HG02970 (cell line): ENCODE data around the gene CD302.
"Not testable (repeated sequence)": the region's sequence is repeated elsewhere in the genome, so short reads cannot be mapped to it uniquely, and the experiment has no call there.

ENCODE experiments used
- ATAC-seq: cut with Tn5 transposase; IDR thresholded peaks from one replicate; pipeline ENCODE4 v1.9.1; 2021; ENCODE audit warnings: mild to moderate bottlenecking, moderate library complexity, moderate number of reproducible peaks; ENCODE audit not compliant: unreplicated experiment, low FRiP score

The CD302 gene

DNA sequence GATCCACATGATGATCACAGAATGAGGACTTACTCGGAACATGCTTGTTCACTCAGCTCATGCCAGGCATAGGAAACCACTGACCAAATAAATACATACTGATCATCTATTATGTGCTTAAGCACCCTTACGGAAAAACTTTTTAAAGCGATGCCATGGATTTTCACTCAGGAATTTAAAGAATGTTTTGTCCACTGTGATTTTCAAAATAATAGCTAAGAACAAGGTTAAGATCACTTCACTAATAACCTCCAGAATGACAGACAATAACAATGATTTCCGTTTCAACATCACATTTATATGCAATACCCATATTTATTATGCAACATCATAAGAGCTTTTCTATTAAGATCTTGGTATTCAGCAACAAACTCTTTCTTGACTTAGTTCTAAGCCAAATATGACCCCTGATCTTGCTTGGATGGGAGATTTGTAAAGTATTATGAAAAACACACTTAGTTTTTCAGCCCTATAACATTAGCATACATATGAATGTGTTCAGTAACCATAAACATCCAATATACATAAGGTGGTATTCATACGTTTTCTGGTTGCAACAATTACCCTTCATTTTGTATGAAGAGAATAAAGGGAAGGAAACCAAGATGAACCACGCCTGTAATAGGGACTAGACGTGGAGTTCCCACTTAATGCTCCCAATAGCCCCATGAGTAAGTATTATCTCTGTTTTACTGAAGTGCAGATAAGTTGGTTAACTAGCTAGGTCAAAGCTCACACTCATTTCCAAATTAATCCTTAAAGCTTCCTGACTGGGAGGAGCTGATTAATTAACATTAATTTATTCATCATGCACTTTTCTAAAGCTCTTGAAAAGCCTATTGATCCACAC is 1.9 kb downstream of the CD302 start:
- no peak for ATAC-seq

DNA sequence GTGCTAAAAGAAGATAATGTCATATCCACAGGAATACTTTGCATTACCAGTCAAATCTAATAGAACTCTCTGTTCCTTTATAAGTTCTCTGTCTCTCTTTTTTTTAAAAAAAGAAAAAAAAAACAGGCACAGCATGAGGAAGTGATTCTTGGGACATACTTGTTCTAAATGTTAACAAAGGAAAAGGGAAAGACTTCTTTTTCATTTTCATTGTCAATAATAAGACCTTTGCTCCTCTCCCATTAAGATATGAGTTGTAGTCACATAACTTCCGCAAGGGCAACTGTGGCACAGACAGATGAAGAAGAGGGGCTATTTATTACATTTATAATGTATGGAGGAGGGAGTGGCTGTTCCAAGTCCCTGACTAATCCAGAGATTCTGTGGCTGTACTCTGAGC is 4.7 kb downstream of the CD302 start:
- no peak for ATAC-seq

DNA sequence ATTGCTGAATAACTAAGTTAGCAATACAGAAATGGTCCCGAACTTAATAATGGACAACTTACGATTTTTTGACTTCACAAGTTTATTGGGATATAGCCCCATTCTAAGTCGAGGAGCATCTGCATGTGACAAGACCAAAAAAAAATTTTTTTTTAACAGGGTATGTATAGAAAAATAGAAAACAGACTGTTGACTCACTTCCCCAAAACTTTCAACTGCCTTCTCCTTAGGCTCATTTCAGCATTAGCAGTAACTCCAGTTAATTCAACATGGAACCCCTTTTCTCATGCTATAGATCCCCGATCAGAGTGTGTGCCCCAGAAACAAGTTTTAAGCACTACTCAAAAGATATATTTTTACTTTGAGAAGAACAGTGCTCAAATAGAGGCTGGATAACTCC is 5.4 kb downstream of the CD302 start:
- ATAC-seq = no peak

DNA sequence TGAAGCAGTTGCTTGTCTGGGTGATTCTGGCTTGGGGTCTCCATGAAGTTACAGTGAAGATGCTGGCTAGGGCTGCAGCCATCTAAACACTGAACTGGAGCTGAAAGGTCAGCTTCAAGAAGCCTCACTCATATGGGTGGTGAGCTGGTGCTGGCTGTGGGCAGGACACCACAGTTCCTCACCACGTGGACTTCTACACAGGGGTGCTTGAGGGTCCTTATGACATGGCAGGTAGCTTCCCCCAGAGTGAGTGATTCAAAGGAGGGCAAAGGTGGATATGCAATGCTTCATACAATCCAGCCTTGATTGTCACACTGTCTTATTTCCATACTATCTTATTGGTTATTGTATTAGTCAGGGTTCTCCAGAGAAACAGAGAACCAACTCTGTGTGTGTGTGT is 6.0 kb downstream of the CD302 start:
- no peak for ATAC-seq

DNA sequence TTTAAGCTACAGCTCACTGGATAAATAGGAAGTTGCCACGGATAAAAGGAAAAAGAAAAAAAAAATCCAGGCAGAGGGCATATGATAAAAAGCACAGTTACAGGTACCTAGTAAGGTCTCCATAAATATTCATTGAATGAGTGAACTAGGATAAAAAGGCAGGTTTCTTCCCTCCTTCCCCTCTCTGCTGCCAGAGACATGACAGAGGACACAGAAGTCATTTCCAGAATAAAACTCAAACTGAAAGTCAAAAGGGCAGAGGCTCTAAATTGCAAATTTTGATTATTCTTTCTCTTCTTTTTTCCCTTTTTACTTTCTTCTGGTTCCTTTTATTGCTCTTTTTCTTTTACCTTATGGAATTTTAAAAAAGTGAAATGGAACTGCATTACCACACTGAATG is 7.7 kb downstream of the CD302 start:
- no peak for ATAC-seq

DNA sequence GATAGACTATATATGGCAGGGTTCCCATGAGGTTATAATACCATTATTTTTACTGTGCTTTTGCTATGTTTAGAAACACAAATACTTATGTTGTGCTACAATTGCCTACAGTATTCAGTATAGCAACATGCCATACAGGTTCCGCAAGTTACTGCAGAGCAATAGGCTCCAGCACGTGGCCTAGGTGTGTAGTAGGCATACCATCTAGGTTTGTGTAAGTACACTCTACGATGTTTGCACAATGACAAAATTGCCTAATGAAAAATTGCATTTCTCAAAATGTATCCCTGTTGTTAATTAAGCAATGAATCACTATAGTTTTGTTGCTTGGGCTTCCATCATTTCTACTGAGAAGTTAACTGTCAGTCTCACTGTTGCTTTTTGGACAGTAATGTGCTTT is 9.8 kb downstream of the CD302 start:
- no peak for ATAC-seq

DNA sequence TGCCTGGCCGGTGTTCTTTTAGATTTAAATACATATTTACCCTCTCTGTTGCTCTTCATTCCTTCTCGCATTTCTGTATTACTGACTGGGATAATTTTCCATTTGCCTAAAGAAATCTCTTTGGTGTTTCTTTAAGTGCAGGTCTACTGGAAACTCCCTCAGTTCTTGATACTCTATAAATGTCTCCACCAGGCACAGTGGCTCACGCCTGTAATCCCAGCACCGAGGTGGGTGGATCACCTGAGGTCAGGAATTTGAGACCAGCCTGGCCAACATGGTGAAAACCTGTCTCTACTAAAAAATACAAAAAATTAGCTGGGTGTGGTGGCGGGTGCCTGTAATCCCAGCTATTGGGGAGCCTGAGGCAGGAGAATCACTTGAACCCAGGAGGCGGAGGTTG is 10.4 kb downstream of the CD302 start:
- ATAC-seq = not testable (repeated sequence)

DNA sequence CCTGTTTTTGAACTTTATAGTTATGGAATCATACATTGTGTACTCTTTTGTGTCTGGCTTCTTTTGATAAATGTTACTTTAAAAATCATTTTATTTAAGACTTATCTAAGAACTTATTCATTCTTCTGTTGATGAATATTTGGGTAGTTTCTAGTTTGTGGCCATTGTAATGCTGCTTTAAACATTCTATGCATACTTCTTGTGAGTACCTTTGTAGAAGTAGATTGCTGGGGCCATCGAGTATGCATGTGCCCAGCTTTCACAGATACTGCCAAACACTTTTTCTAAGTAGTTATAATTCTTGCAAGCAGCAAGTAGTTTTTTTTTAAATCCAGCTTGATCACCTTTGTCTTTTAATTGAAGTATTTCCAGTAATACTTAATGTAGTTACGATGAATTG is 11.1 kb downstream of the CD302 start:
- ATAC-seq = no peak

DNA sequence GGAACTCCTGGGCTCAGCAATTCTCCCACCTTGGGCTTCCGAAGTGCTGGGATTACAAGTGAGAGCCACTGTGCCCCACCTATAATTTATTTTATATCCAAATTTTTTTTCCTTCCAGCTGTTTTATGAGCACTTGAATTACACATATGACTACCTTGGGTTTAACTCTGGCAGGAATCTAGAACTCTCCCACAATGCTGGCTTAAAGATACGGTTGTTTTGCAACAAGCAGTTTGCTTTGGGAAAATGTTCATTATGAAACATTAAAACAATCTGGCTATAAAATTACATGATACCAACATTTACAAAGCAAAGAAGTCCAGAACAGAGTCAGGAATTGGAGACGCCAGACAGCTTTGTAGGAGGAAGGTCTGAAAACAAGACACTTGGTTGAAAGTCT is 12.8 kb downstream of the CD302 start:
- no peak for ATAC-seq

DNA sequence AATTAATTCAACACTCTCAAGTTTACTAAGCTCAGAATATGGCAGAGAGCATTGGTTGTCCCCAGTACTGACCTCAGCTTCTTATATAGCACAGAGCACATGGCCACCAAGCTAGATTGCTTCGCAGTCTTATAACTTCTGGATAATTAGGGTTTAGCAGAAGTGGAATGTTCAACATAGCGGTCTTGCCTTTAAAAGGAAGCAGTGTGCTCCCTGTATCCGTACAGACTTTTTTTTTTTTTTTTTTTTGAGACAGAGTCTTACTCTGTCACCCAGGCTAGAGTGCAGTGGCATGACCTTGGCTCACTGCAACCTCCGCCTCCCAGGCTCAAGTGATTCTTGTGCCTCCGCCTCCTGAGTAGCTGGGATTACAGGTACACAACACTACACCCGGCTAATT is 13.3 kb downstream of the CD302 start:
- not testable (repeated sequence) for ATAC-seq

DNA sequence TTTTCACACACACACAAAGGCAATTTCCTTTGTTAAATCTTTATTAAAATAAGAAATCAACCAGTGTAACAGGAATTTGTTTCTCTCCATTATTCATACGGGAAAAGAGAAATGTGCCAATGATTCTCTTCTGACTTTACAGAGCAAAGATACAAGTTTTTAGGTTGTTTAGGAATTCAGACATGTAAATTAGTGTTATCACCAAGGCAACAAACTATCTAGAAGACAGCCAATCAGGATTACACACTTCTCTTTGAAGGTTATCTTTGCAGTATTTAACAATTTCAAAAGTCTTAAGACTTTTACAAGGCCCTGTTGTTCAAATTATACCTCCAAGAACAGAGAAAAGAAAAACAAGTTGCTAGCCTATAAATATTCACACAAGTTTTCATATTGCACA is 14.5 kb downstream of the CD302 start:
- no peak for ATAC-seq

DNA sequence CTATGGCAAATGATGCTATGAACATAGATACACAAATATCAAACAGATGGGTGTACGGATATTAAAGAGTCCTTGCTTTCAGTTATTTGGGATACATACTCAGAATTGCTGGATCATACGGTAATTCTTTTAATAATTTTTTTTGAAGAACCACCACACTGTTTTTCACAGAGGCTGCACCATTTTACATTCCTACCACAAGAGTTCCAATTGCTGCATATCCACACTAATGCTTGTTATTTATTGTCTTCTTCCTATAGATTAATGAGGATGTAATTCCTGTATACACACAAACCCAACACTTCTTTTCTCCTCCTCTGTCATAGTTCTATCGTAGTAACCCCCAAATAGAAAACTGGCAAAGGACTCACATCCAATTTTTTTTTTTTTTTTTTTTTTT is 21.7 kb downstream of the CD302 start:
- no peak for ATAC-seq

DNA sequence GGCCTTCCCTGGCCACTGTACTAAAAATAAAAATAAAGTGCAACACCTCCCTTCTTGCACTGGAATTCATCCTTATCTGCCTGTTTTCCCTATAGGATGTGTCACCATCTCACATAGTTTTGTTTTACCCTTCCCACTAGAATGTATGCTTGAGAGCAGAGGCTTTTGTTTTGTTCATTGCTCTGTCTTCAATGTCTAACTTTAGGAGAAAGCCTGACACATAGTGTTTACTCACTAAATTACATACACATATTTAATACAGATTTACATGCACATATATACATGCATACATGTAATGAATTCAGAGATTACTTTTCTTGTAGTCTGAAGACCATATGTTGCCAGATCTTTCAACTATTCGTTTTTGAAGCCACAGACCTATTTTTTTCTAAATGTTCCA is 23.0 kb downstream of the CD302 start:
- no peak for ATAC-seq

DNA sequence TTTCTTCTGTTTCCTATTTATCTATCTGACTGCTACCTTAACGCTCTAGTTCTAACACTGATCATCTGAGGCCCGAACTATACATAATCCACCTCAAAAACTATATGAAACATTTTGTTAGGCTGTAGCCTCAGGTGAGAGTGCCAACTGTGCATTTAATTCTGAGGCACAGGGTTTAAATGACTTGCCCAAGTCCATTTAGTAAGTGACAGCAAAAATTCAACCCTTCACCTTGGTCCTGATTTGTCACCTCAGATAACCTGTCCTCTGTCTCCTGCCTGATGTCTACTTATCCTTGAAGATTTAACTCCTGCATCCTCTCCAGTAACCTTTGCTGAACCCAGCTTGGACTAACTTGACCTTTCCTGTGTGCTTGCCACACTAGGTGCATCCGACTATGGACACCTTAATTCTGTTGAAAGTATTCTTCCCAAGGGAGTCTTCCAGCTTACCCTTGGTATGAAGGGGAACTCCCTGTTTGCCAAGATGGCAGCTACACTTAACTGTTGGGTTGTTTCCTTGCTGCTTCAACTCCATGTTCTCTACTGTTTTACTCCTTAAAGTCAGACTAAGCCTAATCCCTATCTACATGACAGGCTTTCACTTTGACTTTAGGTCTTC is 23.5 kb downstream of the CD302 start:
- ATAC-seq = no peak

DNA sequence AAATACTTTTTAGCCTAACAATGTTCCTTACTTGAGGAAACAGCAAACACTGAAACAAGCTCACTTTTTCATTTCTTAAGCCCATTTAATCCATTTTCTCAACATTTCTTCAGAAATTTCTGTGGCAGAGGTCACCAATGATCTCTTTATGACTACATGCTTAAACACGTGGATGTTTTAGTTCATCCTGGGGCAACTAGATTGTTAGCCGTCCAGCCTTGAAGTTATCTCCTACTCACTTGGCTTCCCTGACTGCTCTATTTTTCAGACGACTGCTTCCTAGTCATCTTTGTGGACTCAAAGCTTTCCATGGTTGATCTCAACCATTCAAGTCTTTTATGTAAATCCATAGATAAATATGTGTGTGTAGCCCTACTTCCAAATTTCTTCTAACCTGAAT is 24.1 kb downstream of the CD302 start:
- ATAC-seq = no peak

DNA sequence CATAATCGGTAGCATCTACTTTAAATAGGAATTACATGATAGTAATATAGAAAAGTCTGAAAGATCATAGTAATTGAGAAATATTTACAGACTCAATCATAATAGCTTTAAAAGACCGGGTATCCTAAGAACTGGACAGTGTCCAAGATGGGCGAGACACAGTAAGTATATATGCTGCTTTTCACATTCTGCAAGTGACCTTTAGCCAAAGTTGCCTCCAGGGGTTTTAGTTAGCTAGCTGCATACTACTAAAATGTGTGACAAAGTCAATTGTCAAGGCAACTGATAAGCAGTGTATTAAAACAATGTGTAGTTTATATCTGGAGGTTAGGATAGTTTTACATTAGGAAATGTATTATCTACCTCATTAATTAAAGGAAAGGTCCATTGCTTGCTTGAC is 24.6 kb downstream of the CD302 start:
- no peak for ATAC-seq

DNA sequence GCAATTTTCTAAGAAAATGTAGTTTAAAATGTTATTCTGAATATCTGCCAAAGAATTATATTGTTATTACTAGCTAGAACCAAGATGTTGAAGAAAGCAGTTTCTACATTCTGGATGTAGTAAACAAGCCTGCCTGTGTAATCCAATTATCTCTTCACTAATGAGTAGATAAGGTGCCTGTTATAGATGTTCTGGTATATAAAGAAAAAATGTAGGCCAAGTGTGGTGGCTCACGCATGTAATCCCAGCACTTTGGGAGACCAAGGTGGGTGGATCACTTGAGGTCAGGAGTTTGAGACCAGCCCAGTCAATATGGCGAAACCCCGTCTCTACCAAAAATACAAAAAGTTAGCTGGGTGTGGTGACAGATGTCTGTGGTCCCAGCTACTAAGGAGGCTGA is 28.9 kb downstream of the CD302 start:
- no peak for ATAC-seq

DNA sequence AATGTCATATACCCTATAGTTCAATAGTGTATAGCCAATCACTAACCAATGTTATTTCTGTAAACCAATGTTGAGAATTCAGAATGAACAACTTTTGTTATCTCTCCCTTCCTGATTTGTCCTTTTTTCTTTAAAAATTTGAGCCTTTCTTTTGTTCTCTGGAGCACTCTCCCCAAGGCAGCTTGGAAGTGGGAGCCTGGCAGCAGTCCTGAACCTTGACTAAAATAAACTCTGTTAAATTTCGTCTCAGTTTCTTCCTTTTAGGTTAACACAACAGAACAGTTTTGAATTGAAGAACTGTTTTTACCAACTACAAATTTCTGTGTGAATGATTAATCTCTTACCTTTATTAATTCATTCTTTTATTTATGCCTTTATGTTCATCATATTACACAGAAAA is 35.9 kb downstream of the CD302 start:
- no peak for ATAC-seq

DNA sequence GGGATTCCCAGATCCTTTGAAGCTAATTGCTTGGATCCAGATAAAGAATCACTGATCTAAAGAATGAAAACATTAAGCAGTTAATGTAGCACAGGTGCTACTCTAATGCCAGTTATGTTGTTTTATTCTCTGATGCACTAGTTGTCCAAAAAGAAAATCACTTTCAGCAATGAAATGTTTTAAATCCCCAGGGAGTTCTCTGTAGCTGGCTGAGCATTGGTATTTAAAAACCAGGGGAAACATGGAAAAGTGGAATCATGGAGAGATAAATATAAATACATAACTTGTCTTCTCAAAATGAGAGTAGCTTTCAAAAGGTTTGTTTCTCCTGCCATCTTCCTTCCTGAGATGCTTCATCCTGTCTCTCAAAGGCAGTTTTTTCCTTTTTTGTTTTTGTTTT is 37.7 kb downstream of the CD302 start:
- no peak for ATAC-seq

DNA sequence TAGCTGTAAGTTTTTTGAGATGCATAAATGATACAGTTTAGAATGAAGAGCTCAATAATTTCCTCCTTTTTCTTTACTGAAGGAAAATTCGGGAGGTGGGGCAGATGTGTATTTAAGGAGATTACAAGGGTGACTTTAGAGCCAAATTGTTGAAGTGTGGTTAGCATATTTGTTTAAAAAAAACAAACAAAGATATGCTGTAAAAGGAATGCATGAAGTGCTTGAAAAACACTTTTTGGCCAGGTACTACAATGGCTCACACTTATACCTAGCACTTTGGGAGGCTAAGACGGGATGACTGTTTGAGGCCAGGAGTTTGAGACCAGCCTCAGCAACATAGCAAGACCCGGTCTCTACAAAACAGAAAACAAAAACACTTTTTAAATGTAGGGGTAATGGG is 38.4 kb downstream of the CD302 start:
- ATAC-seq = no peak

DNA sequence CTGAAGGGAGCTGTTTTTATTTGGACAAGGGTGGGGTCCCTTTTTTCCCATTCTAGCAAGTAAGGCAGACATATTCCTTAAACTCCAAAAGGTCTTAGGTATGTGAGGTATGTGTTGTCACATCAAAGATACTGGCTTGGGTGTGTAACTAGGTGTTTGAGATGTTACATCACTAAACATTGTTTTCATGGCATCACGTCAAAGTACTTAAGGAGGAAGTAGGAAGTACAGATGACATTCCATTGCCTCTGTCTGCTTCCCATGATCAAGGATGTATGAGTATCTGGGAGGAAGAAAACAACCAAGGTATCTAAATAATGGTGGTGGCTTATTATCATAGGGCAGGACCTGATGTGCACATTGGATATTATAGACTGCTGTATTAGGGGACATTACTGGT is 39.3 kb downstream of the CD302 start:
- no peak for ATAC-seq

DNA sequence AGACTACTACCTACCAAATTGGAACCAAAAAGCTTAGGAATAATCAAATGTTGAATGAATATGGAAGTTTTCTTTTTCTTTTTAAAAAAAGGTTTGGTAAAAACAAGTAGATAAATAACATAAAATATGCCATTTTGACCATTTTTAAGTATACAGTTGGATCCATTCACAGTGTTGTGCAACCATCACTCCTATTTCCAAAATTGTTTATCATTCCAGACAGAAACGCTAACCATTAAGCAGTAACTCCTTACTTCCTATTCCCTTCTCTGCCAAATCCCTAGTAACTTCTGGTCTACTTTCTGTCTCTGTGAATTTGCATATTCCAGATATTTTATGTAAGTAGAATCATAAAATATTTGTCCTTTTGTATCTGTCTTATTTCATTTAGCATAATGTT is 39.8 kb downstream of the CD302 start:
- ATAC-seq = no peak
